ENCODE measurements around the gene ARID4B. TPM values are rescaled to one million over a fixed set of nuclear protein-coding genes. Genes with fewer than 3 reads are reported as not detected.

Gene ARID4B
- total RNA-seq, 1 donor from 2014 or later = 17.6 TPM

Small RNA genes within 50 kb of the gene (microRNA-seq; reads per million reads assigned to microRNA genes)
- not detected for gene MIR4753

Other genes with a start within 250 kb of the ARID4B start
- gene TOMM20, start 199.3 kb downstream of the ARID4B start, total RNA-seq = 81.9 TPM
- 48.8 TPM for gene RBM34, start 166.9 kb downstream of the ARID4B start, total RNA-seq
- 36.2 TPM for gene GGPS1, start 391 bp upstream of the ARID4B start, total RNA-seq
- gene TBCE, start 39.2 kb upstream of the ARID4B start, total RNA-seq = 15.2 TPM
- 21.1 TPM for gene B3GALNT2, start 176.3 kb upstream of the ARID4B start, total RNA-seq

Data from cardiac septum (tissue), 1 donor.